NB4 (cell line): Measurements from ENCODE around the gene CGGBP1.

Experiments used
- MYC ChIP-seq: IDR thresholded peaks from 2 replicates; pipeline ENCODE4 v1.6.1; 2011; ENCODE audit warnings: low read depth, low read length
- POLR2A ChIP-seq: IDR thresholded peaks from 2 replicates; pipeline ENCODE4 v1.6.1; 2011; ENCODE audit warnings: mild to moderate bottlenecking; ENCODE audit not compliant: insufficient read length; ENCODE audit errors: extremely low read depth
- TF ChIP-seq, protein P1 (sequence below): IDR thresholded peaks from one replicate; pipeline ENCODE4 v1.5.1; 2012; ENCODE audit warnings: low read depth, low read length
- TF ChIP-seq, protein P2 (sequence below): IDR thresholded peaks from 2 replicates; pipeline ENCODE4 v1.6.1; 2011; ENCODE audit warnings: low read depth, low read length

DNA sequence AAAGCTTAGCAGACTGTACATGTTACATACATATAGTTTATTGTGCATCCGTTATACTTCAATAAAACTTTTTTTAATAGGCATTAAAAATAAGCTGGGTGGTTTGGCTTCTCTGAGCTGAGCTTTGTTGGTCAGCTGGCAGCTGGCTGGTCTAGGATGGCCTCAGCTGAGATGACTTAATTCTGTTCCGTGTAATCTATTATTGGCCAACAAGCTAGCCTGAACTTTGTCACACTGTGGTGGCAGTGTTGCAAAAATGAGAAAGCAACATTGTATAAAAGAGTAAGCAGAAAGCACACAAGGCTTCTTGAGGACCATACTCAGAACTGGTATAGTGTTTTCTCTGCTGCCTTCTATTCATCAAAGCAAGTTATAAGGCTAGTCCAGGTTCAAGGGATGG lies 45.2 kb downstream of the CGGBP1 start:
- TF ChIP-seq, protein P1, sequence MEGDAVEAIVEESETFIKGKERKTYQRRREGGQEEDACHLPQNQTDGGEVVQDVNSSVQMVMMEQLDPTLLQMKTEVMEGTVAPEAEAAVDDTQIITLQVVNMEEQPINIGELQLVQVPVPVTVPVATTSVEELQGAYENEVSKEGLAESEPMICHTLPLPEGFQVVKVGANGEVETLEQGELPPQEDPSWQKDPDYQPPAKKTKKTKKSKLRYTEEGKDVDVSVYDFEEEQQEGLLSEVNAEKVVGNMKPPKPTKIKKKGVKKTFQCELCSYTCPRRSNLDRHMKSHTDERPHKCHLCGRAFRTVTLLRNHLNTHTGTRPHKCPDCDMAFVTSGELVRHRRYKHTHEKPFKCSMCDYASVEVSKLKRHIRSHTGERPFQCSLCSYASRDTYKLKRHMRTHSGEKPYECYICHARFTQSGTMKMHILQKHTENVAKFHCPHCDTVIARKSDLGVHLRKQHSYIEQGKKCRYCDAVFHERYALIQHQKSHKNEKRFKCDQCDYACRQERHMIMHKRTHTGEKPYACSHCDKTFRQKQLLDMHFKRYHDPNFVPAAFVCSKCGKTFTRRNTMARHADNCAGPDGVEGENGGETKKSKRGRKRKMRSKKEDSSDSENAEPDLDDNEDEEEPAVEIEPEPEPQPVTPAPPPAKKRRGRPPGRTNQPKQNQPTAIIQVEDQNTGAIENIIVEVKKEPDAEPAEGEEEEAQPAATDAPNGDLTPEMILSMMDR = no peak
- TF ChIP-seq POLR2A (no peak), MYC (no peak)
- TF ChIP-seq, protein P2, sequence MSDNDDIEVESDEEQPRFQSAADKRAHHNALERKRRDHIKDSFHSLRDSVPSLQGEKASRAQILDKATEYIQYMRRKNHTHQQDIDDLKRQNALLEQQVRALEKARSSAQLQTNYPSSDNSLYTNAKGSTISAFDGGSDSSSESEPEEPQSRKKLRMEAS = no peak
